GM12874 (cell line): ENCODE data around the gene DNAJB6.

Experiments
- CTCF ChIP-seq: IDR thresholded peaks from 2 replicates; pipeline ENCODE4 v1.5.1; 2011; ENCODE audit warnings: low read depth, mild to moderate bottlenecking, control low read depth, low read length, moderate library complexity; ENCODE audit not compliant: insufficient read depth

DNAJB6 gene

GRCh38 chr7:157416011-157416410 lies 79.2 kb downstream of the DNAJB6 start:
- TF ChIP-seq CTCF: no peak

GRCh38 chr7:157418204-157419034 lies 81.6 kb downstream of the DNAJB6 start:
- TF ChIP-seq CTCF: no peak

- no peak for TF ChIP-seq CTCF
These were observed 82.2 kb downstream of the DNAJB6 start for GRCh38 chr7:157419035-157419293.

GRCh38 chr7:157422279-157422678 lies 85.5 kb downstream of the DNAJB6 start:
- TF ChIP-seq CTCF: no peak

- TF ChIP-seq CTCF: no peak
These were observed 86.5 kb downstream of the DNAJB6 start for GRCh38 chr7:157423348-157423747.

- no peak for TF ChIP-seq CTCF
These were observed 87.2 kb downstream of the DNAJB6 start for GRCh38 chr7:157423886-157424565.

- TF ChIP-seq CTCF: no peak
These were observed 88.4 kb downstream of the DNAJB6 start for GRCh38 chr7:157425137-157425731.
